Ascending aorta (tissue), 2 donors: Measurements from ENCODE around the gene PPT2. TPM values are rescaled to one million over a fixed set of nuclear protein-coding genes. Genes with fewer than 3 reads are reported as not detected.

Experiments
- DNase-seq, 2 donors: peaks; one replicate each; pipeline ENCODE4 v3.0.0-alpha.2; 2019; ENCODE audit warnings: low spot score in 2 of 2
- H3K27ac ChIP-seq, 2 donors: fragments of 200-600 bp; sonication (generic); one replicate each; pipeline ENCODE4 v1.5.1; 2016 to 2017; ENCODE audit warnings: mild to moderate bottlenecking in 1 of 2
- H3K27me3 ChIP-seq: fragments of 200-600 bp; sonication (generic); one replicate; pipeline ENCODE4 v1.5.1; 2017
- H3K36me3 ChIP-seq, 2 donors: fragments of 200-600 bp; sonication (generic); one replicate each; pipeline ENCODE4 v1.5.1; 2016
- H3K4me1 ChIP-seq, 2 donors: fragments of 200-600 bp; sonication (generic); one replicate each; pipeline ENCODE4 v1.5.1; 2016 to 2017; ENCODE audit warnings: mild to moderate bottlenecking in 1 of 2
- H3K4me3 ChIP-seq, 2 donors: fragments of 200-600 bp; sonication (generic); one replicate each; pipeline ENCODE4 v1.5.1; 2016 to 2017; ENCODE audit warnings: mild to moderate bottlenecking in 1 of 2
- H3K9me3 ChIP-seq, 2 donors: fragments of 200-600 bp; sonication (generic); one replicate each; pipeline ENCODE4 v1.5.1; 2016
- CTCF ChIP-seq, 3 experiments: fragments of 200-600 bp in 2 of 3; fragments of 450-650 bp in 1 of 3; sonication (generic) in 2 of 3; IDR thresholded peaks; one replicate each; pipeline ENCODE4 v1.5.1; 2016 to 2019; ENCODE audit warnings: antibody characterized with exemption in 3 of 3, mild to moderate bottlenecking in 1 of 3, moderate library complexity in 1 of 3
- intact Hi-C: fragments of 100-400 bp; cut with DNase I; formaldehyde crosslinking; loops from one replicate; pipeline ENCODE4 v1.15.1; 2023
- total RNA-seq: library from RNA; depleted of rRNA; stranded (reverse); fragments of >200 nt; gene quantifications from one replicate; pipeline ENCODE4 v1.1.0, GENCODE V29; 2016

Gene PPT2
- total RNA-seq, 1 donor from 2014 or later = 839 TPM

- H3K9me3 ChIP-seq = no peaks in the 10 kb centered on the region
- DNase-seq = no peak
- H3K27ac ChIP-seq = peak overlapping the region; percentile 90 to 96
- peaks cover 12 to 27% of the 10 kb centered on the region in 2 donors for H3K4me1 ChIP-seq
- peaks cover 10 to 13% of the 10 kb centered on the region in 2 donors for H3K36me3 ChIP-seq
- intact Hi-C loops = loop anchor here (5.0 to 10.0 kb wide), 3 partner anchors 107 to 417 kb away; partner anchors contain the start of genes CLIC1, NELFE and SKIC2
- peak overlapping the region; percentile 79 to 86 for H3K4me3 ChIP-seq
- H3K27me3 ChIP-seq = no peaks in the 10 kb centered on the region
- no peak for TF ChIP-seq CTCF (IDR thresholded peaks at IDR 0.05)
Measured at GRCh38 chr6:32151181-32151862, 2.6 kb upstream of the PPT2 start.

GRCh38 chr6:32151863-32152768, 1.8 kb upstream of the PPT2 start, which contains the start of gene PRRT1:
Gene PRRT1, minus strand, starts transcription at chr6:32151939. Its CDS starts 112 bp downstream, at chr6:32151827.
- H3K36me3 ChIP-seq = peaks cover 11 to 17% of the 10 kb centered on the region in 2 donors
- peak within 1 kb of the TSS; percentile 90 to 96 for H3K27ac ChIP-seq
- intact Hi-C loops = loop anchor here (5.0 to 10.0 kb wide), 3 partner anchors 107 to 417 kb away; partner anchors contain the start of genes CLIC1, NELFE and SKIC2
- H3K9me3 ChIP-seq = no peaks in the 10 kb centered on the region
- H3K4me1 ChIP-seq = peaks cover 12 to 27% of the 10 kb centered on the region in 2 donors
- no peak for DNase-seq
- H3K4me3 ChIP-seq = peak within 1 kb of the TSS; percentile 79 to 86
- H3K27me3 ChIP-seq = no peaks in the 10 kb centered on the region
- TF ChIP-seq CTCF (IDR thresholded peaks at IDR 0.05) = no peak

GRCh38 chr6:32152769-32153563, 975 bp upstream of the PPT2 start:
- Histone ChIP-seq H3K36me3 (peaks cover 19 to 26% of the 10 kb centered on the region in 2 donors), H3K9me3 (no peaks in the 10 kb centered on the region), H3K27me3 (no peaks in the 10 kb centered on the region), H3K4me1 (peaks cover 12 to 27% of the 10 kb centered on the region in 2 donors), H3K27ac (peak overlapping the region; percentile 90 to 96), H3K4me3 (peak overlapping the region; percentile 79 to 86)
- no peak for TF ChIP-seq CTCF (IDR thresholded peaks at IDR 0.05)
- intact Hi-C loops = loop anchor here (1.0 to 10.0 kb wide), 5 partner anchors 23 to 418 kb away; partner anchors contain the start of genes AGPAT1, CLIC1, FKBPL and NELFE
- no peak for DNase-seq

GRCh38 chr6:32154514-32155161, 697 bp downstream of the PPT2 start:
- no peaks in the 10 kb centered on the region for H3K9me3 ChIP-seq
- peak in 1 of 2 donors; percentile 84 for DNase-seq
- intact Hi-C loops = loop anchor here (1.0 to 10.0 kb wide), 6 partner anchors 35 to 420 kb away; partner anchors contain the start of genes CLIC1, NELFE and SKIC2

More at GRCh38 chr6:32154514-32155161, 697 bp downstream of the PPT2 start:
- Histone ChIP-seq H3K4me1 (peaks cover 12 to 27% of the 10 kb centered on the region in 2 donors), H3K27me3 (no peaks in the 10 kb centered on the region), H3K36me3 (peaks cover 21 to 24% of the 10 kb centered on the region in 2 donors), H3K4me3 (peak overlapping the region; percentile 79 to 86), H3K27ac (peak overlapping the region; percentile 90 to 96)
- peak; percentile 45 to 74 (median 72) for TF ChIP-seq CTCF (IDR thresholded peaks at IDR 0.05)
